Tibial artery (tissue), 4 donors: ENCODE data around the gene ARHGEF38.

ENCODE experiments used
- DNase-seq, 2 donors: peaks; one replicate each; pipeline ENCODE4 v3.0.0-alpha.2; 2019
- H3K27ac ChIP-seq, 2 donors: fragments of 200-600 bp; sonication (generic) in 1 of 2; 1 replicate in 1 of 2; 2 replicates in 1 of 2; pipeline ENCODE4 v1.5.1; 2018 to 2019; ENCODE audit warnings: mild to moderate bottlenecking in 1 of 2
- H3K27me3 ChIP-seq, 2 donors: fragments of 200-600 bp; sonication (generic) in 1 of 2; one replicate each; pipeline versions ENCODE4 v1.5.1 to v1.6.0; 2016 to 2019
- H3K36me3 ChIP-seq, 3 donors: fragments of 200-600 bp; sonication (generic) in 2 of 3; one replicate each; pipeline ENCODE4 v1.5.1; 2016 to 2019; ENCODE audit warnings: mild to moderate bottlenecking in 2 of 3
- H3K4me1 ChIP-seq, 4 donors: fragments of 200-600 bp; sonication (generic) in 2 of 4; 1 replicate in 3 of 4; 2 replicates in 1 of 4; pipeline ENCODE4 v1.5.1; 2016 to 2019
- H3K4me3 ChIP-seq, 2 donors: fragments of 200-600 bp; sonication (generic) in 1 of 2; 1 replicate in 1 of 2; 2 replicates in 1 of 2; pipeline ENCODE4 v1.5.1; 2018 to 2019; ENCODE audit warnings: mild to moderate bottlenecking in 2 of 2
- H3K9me3 ChIP-seq, 3 donors: fragments of 200-600 bp; sonication (generic) in 1 of 3; one replicate each; pipeline ENCODE4 v1.5.1; 2016 to 2019
- intact Hi-C: fragments of 100-400 bp; cut with DNase I; formaldehyde crosslinking; loops from one replicate; pipeline ENCODE4 v1.15.0; 2023; ENCODE audit warnings: low total_unique reads
- TF ChIP-seq, protein P1 (sequence below), 2 experiments: fragments of 200-600 bp in 1 of 2; fragments of 450-650 bp in 1 of 2; IDR thresholded peaks; one replicate each; pipeline ENCODE4 v1.5.1; 2017 to 2019; ENCODE audit warnings: antibody characterized with exemption in 2 of 2, mild to moderate bottlenecking in 1 of 2, moderate library complexity in 1 of 2

ARHGEF38 gene

DNA sequence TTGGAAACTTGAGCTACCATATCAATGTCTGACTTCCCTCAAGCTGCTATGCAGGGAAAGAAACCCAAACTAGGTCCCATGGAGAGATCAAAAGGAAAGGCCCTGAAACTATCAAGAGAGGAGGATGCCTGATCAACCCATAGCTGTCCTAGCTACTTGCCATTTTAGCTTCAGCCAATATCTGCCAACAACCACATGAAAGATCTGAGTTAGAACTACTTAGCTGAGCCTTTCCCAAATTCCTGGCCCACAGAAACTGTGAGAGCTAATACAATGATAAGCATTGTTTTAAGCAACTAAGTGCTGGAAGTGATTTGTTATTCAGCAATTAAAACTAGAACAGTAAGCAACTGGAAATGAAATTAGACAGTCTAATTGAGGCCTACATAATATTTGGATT lies 6.3 kb upstream of the ARHGEF38 start:
- no peaks in the 10 kb centered on the region for H3K36me3 ChIP-seq
- H3K4me1 ChIP-seq = no peaks in the 10 kb centered on the region
- H3K9me3 ChIP-seq = no peaks in the 10 kb centered on the region
- intact Hi-C loops = no loop called here
- no peak overlapping the region for H3K4me3 ChIP-seq
- no peaks in the 10 kb centered on the region for H3K27me3 ChIP-seq
- no peak overlapping the region for H3K27ac ChIP-seq
- DNase-seq = no peak
- TF ChIP-seq, protein P1, sequence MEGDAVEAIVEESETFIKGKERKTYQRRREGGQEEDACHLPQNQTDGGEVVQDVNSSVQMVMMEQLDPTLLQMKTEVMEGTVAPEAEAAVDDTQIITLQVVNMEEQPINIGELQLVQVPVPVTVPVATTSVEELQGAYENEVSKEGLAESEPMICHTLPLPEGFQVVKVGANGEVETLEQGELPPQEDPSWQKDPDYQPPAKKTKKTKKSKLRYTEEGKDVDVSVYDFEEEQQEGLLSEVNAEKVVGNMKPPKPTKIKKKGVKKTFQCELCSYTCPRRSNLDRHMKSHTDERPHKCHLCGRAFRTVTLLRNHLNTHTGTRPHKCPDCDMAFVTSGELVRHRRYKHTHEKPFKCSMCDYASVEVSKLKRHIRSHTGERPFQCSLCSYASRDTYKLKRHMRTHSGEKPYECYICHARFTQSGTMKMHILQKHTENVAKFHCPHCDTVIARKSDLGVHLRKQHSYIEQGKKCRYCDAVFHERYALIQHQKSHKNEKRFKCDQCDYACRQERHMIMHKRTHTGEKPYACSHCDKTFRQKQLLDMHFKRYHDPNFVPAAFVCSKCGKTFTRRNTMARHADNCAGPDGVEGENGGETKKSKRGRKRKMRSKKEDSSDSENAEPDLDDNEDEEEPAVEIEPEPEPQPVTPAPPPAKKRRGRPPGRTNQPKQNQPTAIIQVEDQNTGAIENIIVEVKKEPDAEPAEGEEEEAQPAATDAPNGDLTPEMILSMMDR (IDR thresholded peaks at IDR 0.05) = no peak

DNA sequence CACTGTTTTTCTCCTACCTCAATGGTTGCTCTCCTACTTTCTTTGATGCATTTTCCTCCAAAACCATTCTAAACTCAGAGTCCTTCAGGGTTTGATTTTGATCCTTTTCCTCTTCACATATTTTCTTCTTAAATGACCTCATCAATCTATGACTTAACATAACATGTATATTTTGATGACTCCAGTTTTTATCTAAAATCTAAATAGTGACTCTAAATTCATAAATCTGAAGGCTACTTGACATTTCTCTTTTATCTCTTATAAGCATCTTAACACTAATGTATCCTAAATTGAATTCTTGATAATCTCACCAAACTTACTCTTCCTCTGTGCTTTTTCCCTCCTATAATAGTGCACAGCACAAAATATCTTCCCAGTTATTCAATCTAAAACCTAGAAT lies 4.7 kb upstream of the ARHGEF38 start:
- DNase-seq = no peak

DNA sequence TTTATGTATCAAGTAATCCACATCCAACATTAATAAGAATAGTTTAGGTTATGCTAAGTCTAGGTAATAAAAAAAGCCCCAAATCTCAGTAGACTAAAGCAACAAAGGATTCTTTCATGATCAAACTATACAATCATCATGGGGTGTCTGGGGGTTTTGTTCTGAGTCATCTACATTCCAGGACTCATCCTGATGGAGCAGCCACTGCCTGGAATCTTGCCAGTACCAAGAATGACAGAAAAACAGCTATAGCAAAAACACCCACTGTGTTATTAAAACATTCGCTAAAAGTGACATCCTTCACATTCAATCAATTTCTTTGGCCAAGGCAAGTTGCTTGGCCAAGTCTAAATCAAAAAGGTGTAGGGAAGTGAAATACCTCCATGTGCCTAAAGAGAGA lies 3.9 kb upstream of the ARHGEF38 start:
- H3K9me3 ChIP-seq = no peaks in the 10 kb centered on the region
- TF ChIP-seq, protein P1 (IDR thresholded peaks at IDR 0.05) = no peak
- no peak overlapping the region for H3K4me3 ChIP-seq
- no peaks in the 10 kb centered on the region for H3K4me1 ChIP-seq
- no peaks in the 10 kb centered on the region for H3K27me3 ChIP-seq
- no peak for DNase-seq
- H3K27ac ChIP-seq = no peak overlapping the region
- intact Hi-C loops = no loop called here
- no peaks in the 10 kb centered on the region for H3K36me3 ChIP-seq

More for the DNA sequence above, 4.7 kb upstream of the ARHGEF38 start:
- Histone ChIP-seq H3K4me1 (no peaks in the 10 kb centered on the region), H3K27me3 (no peaks in the 10 kb centered on the region), H3K36me3 (no peaks in the 10 kb centered on the region), H3K9me3 (no peaks in the 10 kb centered on the region), H3K4me3 (no peak overlapping the region), H3K27ac (no peak overlapping the region)
- TF ChIP-seq, protein P1 (IDR thresholded peaks at IDR 0.05) = no peak
- intact Hi-C loops = no loop called here

DNA sequence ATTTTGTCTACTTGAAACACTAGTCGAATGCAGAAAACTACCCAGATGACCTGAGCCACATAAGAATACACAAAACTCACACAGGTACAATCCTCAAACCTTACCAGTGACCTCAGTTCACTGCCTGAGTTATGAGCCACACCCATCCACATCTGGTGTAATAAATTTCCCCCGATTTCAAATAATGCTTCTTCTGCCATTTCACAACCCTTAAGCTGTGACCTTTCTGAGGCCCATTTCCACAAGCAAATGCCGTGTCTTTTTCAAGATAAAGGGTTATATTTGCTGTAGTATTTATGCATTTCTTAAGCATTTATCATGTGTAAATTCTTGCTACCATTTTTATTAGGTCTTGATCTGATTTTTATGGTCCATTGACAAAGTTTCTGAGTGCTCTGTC lies 1.8 kb upstream of the ARHGEF38 start:
- no peak for DNase-seq
- TF ChIP-seq, protein P1 (IDR thresholded peaks at IDR 0.05) = no peak
- Histone ChIP-seq H3K4me1 (no peaks in the 10 kb centered on the region), H3K27ac (no peak overlapping the region), H3K9me3 (no peaks in the 10 kb centered on the region), H3K27me3 (no peaks in the 10 kb centered on the region), H3K36me3 (no peaks in the 10 kb centered on the region), H3K4me3 (no peak overlapping the region)
- intact Hi-C loops = no loop called here

DNA sequence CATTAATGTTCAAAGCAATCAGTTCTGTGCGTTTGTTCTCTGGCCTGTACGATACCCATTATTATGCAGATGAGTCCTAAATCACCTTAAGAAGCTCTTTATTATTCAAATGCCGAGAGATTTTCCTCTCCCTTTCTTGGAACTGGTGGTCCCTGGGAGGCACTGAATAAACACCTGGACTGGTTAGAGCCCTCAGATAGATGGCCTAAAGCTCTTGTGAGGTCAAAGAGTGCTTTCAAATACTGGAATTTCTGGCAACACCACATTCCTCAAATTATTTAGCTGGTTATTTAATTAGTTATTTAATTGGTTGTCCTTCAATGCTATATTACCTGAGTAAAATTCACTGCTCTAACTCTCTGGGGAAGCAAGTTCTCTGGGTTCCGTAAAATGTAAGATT lies 3.0 kb downstream of the ARHGEF38 start:
- H3K27ac ChIP-seq = no peak overlapping the region
- DNase-seq = no peak
- no peak overlapping the region for H3K4me3 ChIP-seq

More for the DNA sequence above, 3.0 kb downstream of the ARHGEF38 start:
- no peaks in the 10 kb centered on the region for H3K4me1 ChIP-seq
- H3K9me3 ChIP-seq = no peaks in the 10 kb centered on the region
- no peaks in the 10 kb centered on the region for H3K27me3 ChIP-seq
- H3K36me3 ChIP-seq = no peaks in the 10 kb centered on the region
- TF ChIP-seq, protein P1 (IDR thresholded peaks at IDR 0.05) = no peak
- intact Hi-C loops = no loop called here
